HG03108 (cell line): ENCODE data around the gene SETDB1.

Experiments
- ATAC-seq: cut with Tn5 transposase; IDR thresholded peaks from one replicate; pipeline ENCODE4 v1.9.1; 2021; ENCODE audit warnings: moderate library complexity; ENCODE audit not compliant: unreplicated experiment

The SETDB1 gene

DNA sequence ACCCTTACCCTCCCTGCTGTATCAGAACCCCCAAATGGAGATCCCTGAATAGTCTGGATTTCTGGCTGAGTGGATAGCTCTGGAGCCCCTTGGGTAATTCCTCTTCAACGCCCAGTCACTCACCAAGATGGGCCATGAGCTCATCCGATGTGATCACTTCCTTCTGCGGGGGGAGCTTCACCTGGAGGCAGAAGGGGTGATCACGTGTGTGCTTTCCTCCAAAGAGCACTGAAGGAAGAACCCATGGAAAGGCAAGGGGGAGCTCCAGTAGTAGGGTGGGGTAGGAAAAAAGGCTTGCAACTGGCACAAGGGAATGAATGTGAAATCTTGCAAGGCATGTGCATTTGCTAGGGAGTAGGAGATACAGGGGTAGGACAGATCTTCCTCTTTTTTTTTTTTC lies 75.4 kb downstream of the SETDB1 start:
- ATAC-seq, result no peak

DNA sequence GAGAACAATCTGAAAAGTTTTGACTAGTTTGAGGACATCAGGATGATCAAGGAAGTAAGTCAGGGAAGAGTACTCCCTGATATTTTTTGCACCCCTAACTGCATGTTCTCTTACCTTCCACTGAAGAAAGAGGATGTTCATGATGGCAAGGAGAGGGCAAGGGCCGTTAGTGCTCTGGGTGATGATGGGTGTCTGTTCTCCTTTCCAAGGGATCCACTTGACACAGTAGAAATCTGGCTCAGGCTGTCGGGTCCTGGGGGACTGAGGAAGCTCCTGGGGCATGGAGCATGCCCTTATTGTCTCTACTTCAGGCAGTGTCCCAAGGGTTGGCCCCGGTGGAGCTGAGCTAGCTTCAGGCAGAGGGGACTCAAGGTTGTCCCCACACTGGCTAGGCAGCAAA lies 75.9 kb downstream of the SETDB1 start:
- ATAC-seq, result no peak

DNA sequence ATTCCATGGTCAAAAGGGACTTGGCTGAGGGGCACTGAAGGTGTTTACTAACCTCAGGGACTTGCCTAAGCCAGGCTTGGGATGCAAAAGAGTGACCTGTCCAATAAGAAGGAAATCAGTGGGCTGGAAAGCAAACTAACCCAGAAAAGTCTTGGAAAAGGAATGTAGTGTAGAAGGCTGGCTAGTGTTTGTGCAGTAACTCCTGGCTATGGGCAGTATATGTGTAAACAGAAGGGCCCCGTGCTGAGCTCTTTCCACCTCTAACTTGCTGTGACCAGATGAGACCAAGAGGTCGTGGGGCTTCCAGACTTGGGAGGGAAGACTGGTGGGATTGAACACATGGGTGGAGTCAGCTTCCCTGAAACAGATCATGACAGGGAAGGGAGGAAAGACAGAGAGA lies 76.4 kb downstream of the SETDB1 start:
- ATAC-seq, result no peak

DNA sequence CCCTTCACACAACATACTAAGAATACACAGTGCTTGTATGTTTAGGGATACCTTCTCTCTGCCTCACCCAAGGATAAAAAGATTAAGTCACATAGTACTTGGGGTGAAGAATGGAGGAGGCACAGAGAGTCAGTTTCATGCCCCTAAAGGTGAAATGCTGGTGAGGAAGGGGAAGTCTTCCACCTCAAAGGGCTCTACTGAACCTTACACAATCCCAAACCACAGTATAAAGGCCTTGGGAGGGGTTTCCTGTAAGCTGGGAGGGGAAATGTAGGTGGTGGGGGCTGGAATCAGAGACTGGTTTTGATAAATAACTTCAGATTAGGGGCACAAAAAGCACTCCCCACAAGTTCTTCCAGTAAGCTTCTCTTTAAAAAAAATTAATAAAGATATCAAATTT lies 77.0 kb downstream of the SETDB1 start:
- no peak for ATAC-seq

DNA sequence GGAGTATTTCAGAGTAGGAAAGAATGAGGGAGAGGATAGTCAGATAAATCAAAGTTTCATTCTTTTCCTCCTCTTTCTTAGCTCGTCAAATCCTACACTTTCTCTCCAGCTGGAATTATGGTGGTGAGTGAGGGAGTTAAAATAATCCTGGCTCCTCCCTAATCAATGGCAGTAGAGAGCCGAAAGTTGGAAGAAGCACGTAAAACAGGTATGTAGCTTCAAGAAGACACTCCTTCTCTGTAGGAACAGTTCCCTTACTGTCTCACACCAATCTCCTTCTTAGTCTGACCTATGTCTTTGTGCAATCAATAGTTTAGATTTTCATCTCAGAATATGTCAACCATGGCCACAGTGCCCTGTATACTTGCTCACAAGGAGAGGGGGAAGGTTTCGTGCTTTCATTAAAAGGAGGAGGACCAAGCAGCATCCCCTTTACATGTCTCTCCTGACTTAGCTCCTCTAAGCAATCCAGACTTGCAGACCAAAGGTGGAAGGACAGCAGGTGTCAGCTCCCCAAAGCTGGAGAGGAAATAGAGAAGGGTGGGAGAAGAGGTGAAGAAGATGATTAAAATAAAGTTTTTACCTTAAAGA lies 79.7 kb downstream of the SETDB1 start:
- no peak for ATAC-seq

- ATAC-seq, result peak; percentile 49
Observed at GRCh38 chr1:151006327-151007052, 80.3 kb downstream of the SETDB1 start, which contains the start of gene MINDY1. MINDY1 (minus strand) TSS chr1:151006902; CDS start chr1:151002617, 4,285 bp downstream.

DNA sequence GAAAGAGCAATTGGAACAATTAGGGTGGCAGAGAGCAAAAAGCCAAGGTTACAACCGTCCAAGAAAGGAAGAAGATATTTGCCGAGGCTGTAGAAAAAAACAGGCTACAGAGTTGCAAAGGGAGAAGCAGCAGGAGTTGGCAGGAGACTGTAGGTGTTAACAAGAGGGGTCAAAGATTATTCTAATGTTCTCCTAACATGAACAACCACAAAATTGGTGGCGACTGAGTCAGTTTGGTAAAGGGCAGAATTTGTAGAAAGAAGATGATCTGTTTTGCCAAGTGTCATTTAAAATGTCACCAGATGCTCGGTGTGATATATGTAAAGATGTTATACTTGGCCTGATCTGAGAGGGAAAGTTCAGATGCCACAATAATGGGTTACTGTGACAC lies 81.7 kb downstream of the SETDB1 start:
- no peak for ATAC-seq

DNA sequence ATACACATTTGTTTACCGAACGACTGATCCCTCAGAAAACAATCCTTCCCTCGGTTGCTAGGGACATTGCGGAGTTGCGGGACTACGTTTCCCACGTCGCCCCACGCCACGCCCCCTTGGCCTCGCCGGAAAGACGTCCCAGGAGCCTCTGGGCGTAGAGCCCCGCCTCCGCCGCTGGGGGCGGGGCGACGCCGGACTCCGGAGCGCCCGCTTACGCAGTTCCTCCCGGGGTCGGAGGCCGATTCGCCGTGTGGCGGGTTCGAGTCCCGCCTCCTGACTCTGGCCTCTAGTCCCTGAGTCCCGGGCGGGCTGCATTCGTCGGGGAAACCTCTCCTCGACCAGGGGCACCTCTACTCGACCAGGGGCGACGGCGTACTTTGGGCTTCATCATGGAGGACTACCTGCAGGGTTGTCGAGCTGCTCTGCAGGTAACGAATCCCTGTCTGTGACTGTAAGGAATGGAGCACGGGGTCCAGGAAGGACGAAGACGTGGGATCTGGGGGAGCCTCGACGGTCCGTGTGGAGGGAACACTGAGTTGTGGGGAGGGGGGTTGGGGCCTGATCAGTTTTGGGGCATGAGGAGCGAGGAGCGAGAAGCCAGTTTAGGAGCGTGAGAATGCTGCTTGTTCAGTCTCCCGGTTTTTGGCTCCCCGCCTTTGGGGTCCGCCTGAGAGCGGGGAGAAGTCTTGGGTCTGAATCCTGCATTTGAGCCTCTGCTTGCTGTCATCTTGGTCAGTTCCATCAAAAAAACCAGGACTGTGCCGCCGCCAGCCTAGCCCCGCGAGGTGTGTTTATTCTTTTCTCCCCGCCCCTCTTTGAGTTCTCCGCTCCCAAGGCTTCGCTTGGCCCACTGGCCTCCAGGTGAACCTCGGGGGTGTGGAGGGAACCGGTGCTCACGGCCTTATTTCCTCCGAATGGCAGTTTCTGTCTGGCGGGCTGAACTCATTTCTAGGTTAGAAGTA lies 82.4 kb downstream of the SETDB1 start, which contains the start of gene PRUNE1:
Gene PRUNE1 (plus strand): TSS at position 206 of the 962 bp plus-strand sequence. CDS start 184 bp downstream, at position 390.
- peak; percentile 73 for ATAC-seq

DNA sequence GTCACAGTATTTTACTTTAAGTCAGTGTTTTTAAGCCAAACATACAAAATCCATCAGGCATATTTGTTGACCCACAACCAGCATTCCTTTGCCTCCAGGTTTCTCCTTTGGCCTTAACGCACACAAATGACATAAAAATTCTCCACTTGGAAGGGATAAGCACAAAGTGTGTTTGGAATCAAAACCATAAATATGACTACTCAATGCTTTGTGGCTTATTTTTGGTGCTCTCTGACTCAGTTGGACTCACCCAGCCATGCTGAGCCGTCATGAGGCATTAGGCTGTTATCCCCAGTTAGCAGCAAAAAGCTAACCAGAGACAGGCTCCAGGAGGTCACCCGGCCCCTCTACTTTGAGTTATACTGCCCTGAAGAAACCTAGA lies 83.0 kb downstream of the SETDB1 start:
- no peak for ATAC-seq

DNA sequence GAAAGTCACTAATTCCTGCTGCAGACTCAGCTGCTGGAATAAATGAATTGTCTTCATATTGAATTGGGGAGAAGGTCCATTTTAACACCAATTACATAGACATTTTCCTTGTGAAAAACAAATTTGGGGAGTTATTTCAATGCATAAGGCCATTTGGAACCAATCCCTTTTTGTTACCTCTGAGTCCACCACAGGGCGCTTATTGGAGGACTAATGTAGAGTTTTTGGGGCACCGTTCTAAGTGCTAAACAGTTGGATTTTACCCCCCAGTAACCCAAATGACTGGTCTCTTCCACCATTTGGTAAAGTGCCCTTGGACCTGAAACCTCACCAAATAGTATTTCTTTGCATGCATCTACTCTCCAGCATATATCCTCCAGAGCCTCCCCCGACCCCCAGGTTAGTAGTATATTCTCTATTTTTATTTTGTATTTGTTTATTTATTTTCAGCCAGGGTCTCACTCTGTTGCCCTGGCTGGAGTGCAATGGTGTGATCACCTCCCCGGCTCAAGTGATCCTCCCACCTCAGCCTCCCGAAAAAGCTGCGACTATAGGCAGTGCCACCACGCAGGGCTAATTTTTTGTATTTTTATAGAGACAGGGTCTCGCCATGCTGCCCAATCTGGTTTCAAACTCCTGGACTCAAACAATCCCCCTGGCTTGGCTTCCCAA lies 83.6 kb downstream of the SETDB1 start:
- ATAC-seq, result no peak

GRCh38 chr1:151010346-151010726 lies 84.2 kb downstream of the SETDB1 start:
- ATAC-seq, result no peak

DNA sequence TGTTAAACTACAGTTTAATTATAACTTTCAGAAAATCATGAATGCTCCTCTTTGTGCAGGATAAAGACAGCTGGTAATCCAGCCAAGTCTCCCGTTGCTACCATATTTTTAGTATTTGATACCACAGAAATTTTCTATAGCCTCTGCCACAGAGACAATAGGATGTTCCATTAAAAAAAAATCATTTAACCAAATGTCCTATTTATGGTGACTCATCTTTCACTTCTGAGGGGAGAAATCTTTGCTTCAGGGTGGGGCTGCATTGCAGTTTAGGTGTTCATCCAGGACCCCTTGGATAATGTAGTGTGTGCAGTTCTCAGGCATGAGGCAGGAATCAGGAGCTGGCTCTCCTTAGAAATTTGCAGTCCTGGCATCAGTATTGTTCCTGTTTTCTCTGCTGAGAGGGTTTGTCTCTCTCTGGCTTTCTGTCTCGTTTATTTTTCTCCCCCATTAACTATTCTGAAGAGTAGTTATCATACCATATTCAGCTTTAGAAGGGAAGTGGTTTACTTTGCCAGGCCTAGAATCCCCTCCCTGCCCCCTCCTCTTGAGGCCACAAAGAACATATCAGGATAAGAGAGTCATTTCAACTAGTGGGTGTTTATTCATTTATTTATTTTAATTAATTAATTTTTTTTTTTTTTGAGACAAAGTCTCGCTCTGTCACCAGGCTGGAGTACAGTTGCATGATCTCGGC lies 85.1 kb downstream of the SETDB1 start:
- ATAC-seq, result no peak

- ATAC-seq, result no peak
Observed at GRCh38 chr1:151012684-151013471, 86.7 kb downstream of the SETDB1 start.

DNA sequence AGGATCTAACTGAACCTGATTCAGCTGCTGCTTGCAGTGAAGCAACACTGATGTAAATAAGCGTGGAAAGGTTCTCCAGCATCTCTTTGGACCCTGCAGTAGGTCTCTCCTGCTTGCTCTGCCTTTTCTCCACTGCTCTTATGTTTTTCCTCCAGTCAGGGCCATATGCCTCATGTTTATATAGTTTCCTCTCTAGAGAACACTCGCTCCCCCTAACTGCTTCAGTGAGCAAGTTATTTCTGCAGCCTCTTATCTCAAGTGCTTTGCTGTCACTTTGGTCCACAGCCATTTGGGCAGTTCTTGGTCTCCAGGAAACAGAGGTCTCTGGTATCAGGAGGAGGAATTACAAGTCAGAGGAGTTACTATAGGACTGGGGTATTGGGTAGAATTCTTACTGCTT lies 87.4 kb downstream of the SETDB1 start:
- no peak for ATAC-seq
